Fibroblast of lung (primary cell): ENCODE results near the gene ADAMTS6.

Source experiments
- EZH2 ChIP-seq: IDR thresholded peaks from 2 replicates; pipeline ENCODE4 v1.5.1; 2012; ENCODE audit warnings: low read length, control low read depth, mild to moderate bottlenecking; ENCODE audit errors: missing control alignments
- TF ChIP-seq, protein P1 (sequence below), 2 donors: IDR thresholded peaks in 1 of 2; conservative IDR thresholded peaks in 1 of 2; 1 replicate in 1 of 2; 2 replicates in 1 of 2; pipeline ENCODE4 v1.5.1; 2011 to 2012; ENCODE audit warnings: low read length in 2 of 2, control low read depth in 1 of 2, inconsistent platforms in 1 of 2, low read depth in 1 of 2, mild to moderate bottlenecking in 1 of 2

DNA sequence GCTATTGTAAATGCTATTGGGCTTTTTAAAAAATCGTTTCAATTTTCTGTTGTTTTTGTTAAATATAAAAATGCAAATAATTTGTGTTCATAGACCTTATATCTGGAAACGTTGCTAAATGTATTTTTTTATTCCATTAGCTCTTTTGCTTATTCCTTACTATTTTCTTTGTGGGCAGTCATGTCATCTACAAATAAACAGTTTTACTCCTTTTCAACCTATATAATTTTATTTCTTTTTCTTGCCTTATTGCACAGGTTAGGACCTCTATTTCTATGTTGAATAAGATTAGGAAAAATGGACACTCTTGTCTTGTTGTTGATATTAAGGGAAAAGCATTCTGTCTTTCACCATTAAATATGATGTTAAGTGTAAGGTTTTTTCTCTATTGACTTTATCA, 364.2 kb downstream of the ADAMTS6 start:
- TF ChIP-seq, protein P1, sequence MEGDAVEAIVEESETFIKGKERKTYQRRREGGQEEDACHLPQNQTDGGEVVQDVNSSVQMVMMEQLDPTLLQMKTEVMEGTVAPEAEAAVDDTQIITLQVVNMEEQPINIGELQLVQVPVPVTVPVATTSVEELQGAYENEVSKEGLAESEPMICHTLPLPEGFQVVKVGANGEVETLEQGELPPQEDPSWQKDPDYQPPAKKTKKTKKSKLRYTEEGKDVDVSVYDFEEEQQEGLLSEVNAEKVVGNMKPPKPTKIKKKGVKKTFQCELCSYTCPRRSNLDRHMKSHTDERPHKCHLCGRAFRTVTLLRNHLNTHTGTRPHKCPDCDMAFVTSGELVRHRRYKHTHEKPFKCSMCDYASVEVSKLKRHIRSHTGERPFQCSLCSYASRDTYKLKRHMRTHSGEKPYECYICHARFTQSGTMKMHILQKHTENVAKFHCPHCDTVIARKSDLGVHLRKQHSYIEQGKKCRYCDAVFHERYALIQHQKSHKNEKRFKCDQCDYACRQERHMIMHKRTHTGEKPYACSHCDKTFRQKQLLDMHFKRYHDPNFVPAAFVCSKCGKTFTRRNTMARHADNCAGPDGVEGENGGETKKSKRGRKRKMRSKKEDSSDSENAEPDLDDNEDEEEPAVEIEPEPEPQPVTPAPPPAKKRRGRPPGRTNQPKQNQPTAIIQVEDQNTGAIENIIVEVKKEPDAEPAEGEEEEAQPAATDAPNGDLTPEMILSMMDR (conservative IDR thresholded peaks at IDR 0.05 in 1 of 2, IDR thresholded peaks at IDR 0.05 in 1 of 2; ENCODE audit: low read depth in 1 of 2, low read length in 2 of 2): no peak
- TF ChIP-seq EZH2: no peak
